AG04449 (cell line): ENCODE measurements around the gene GAB2.

Source experiments
- CTCF ChIA-PET: fragments of 350-600 bp; formaldehyde crosslinking; extraction: SDS; loops from one replicate; lab custom pipeline; 2021; ENCODE audit warnings: antibody characterized with exemption; lab: Yijun Ruan, JAX
- POLR2A ChIA-PET: fragments of 400-600, 350-600 bp; formaldehyde crosslinking; extraction: SDS; loops from one replicate; lab custom pipeline; 2020; ENCODE audit warnings: antibody characterized with exemption, inconsistent platforms; lab: Yijun Ruan, JAX
- DNase-seq: peaks from one replicate; pipeline ENCODE4 v3.0.0-alpha.2; 2010; ENCODE audit warnings: low read depth, low spot score
- H3K4me3 ChIP-seq: 2 replicates; pipeline ENCODE4 v1.5.1; 2011; ENCODE audit warnings: low read depth, mild to moderate bottlenecking, control low read depth, low read length
- TF ChIP-seq, protein P1 (sequence below): IDR thresholded peaks from one replicate; pipeline ENCODE4 v1.5.1; 2011; ENCODE audit warnings: mild to moderate bottlenecking, moderate library complexity, low read length, control low read depth, inconsistent platforms; ENCODE audit not compliant: insufficient read depth; ENCODE audit errors: missing control alignments

Gene GAB2

DNA sequence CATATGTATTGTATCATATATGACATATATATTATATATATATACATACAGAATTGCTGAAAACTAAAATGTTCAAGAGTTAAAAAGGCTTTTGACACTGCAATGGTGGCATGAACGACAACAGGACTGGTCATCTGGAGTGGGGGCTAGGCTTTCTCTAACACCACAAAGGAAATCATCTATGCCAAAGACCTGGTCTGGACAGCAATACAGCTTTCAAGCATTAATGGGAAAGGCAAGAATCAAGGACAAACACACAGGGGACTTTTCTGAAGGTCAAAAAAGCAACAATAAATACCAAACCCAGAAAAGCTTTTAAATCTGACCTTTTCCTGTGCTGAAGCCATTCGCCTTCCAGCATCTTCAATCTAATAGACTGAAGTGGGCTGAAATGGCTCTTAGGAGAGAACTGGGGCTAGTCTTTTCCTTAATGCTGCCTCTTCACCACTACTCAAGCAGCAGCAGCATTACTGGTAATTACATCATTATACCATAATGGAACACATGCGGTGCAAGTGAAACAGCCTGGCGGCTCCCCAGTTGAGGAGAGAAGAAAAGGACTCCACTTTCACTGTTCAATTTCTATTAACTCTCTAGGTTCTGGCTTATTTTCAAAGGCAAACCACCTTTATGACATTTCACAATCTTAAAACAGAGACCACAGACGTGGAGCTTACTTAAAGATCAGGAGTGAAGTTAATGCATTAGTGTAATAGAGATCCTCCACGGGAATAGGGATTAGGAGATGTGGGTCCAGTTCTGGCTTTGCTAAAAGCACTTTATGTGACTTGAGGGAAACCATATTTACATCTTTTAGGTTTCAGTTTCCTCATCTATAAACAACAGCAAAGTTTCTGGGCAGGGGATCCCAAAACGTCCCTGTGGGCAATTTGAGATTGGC is 63.0 kb downstream of the GAB2 start:
- POLR2A ChIA-PET, result no interaction called here

DNA sequence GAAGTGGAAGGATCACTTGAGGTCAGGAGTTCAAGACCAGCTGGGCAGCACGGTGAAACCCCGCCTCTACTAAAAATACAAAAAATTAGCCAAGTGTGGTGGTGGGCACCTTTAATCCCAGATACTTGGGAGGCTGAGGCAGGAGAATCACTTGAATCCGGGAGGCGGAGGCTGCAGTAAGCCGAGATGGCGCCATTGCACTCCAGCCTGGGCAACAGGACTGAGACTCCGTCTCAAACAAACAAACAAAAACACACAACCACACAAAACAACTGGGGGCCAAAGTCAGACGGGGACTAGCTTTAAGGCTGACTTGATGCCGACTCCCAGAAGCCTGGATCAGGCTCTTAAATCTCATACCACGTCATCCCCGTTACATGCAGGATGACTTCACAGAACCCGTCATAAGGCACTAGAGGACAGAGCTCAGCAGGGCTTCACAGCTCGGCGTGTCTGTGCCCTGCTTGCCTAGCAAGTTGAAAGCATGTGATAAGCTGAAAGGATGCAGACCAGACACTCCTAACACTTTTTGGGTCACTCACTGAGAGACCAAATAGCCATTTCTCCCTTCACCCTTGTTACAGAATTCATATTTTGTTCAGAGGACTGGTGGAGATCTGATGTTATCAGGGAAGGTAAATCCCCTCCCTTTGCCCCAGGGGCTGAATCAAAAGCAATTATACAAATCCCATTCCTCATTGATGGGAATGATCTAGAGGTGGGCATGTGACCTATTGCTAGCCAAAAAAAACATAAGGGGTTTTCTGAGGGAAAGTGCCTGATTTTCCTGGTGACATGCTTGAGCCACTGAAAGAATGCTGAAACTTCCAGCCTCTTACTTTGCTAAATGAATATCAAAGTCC is 65.4 kb downstream of the GAB2 start:
- ChIA-PET CTCF (interaction anchor here (0.7 to 1.6 kb wide), 2 partner anchors 15 to 212 kb away, joined by 3 to 6 read pairs; no protein-coding TSS in a partner anchor), POLR2A (no interaction called here)
- TF ChIP-seq, protein P1, sequence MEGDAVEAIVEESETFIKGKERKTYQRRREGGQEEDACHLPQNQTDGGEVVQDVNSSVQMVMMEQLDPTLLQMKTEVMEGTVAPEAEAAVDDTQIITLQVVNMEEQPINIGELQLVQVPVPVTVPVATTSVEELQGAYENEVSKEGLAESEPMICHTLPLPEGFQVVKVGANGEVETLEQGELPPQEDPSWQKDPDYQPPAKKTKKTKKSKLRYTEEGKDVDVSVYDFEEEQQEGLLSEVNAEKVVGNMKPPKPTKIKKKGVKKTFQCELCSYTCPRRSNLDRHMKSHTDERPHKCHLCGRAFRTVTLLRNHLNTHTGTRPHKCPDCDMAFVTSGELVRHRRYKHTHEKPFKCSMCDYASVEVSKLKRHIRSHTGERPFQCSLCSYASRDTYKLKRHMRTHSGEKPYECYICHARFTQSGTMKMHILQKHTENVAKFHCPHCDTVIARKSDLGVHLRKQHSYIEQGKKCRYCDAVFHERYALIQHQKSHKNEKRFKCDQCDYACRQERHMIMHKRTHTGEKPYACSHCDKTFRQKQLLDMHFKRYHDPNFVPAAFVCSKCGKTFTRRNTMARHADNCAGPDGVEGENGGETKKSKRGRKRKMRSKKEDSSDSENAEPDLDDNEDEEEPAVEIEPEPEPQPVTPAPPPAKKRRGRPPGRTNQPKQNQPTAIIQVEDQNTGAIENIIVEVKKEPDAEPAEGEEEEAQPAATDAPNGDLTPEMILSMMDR, result no peak
- no peak overlapping the region for H3K4me3 ChIP-seq
- DNase-seq, result no peak

More for the DNA sequence above, 63.0 kb downstream of the GAB2 start:
- no peak overlapping the region for H3K4me3 ChIP-seq
- TF ChIP-seq, protein P1, result no peak
- CTCF ChIA-PET, result interaction anchor here (1.9 kb wide), 1 partner anchor 61 kb away, joined by 6 read pairs; no protein-coding TSS in a partner anchor
- DNase-seq, result no peak

DNA sequence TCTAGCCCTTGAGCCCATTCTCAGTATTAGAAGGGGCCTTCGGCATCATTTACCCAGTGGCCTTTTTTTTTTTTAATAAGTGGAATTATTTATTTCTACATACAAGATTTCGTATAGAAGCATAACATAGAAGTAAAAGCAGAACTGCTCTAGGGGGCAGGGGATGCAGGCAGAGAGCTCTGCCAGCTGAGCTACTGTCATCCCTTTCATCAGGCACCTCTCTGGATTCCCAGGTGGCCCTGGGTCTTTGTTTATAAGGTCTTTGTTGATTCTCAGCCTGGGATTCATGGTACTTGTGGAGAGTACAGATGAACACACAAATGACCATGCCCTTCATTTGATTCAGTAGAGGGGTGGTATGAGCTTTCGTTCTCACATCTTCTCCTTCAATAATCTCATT is 66.4 kb downstream of the GAB2 start:
- no peak for DNase-seq
- CTCF ChIA-PET, result interaction anchor here (0.7 to 1.8 kb wide), 2 partner anchors 8 to 16 kb away, joined by 3 read pairs; no protein-coding TSS in a partner anchor
- POLR2A ChIA-PET, result no interaction called here
- no peak overlapping the region for H3K4me3 ChIP-seq
- TF ChIP-seq, protein P1, result no peak

DNA sequence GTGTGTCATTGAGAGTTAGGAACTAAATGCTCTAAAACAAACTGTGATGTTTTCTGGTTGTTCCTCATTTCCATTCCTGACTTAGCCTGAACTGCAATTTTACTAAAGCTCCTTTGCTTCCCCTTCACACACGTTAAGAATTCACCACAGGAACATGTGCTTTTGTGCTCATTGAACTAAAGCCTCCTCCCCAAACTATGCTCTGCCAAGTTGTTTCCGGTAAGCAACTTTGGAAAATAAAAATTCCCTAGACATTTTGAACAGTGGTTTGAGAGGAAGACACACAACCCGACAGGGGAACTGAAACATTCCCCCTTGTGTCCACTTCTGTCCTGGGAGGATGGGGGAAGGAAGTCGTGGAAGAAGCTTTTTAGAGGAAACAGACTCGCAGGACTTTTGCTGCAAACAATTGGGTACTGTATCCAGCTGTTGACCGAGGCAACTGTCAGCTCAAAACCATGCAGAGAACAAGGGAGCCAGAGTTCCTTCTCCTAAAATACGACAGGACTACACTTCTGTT is 66.9 kb downstream of the GAB2 start:
- ChIA-PET CTCF (interaction anchor here (1.8 kb wide), 1 partner anchor 9 kb away, joined by 3 read pairs; no protein-coding TSS in a partner anchor), POLR2A (interaction anchor here (0.7 kb wide), 1 partner anchor 137 kb away, joined by 3 read pairs; no protein-coding TSS in a partner anchor)
- TF ChIP-seq, protein P1, result no peak

DNA sequence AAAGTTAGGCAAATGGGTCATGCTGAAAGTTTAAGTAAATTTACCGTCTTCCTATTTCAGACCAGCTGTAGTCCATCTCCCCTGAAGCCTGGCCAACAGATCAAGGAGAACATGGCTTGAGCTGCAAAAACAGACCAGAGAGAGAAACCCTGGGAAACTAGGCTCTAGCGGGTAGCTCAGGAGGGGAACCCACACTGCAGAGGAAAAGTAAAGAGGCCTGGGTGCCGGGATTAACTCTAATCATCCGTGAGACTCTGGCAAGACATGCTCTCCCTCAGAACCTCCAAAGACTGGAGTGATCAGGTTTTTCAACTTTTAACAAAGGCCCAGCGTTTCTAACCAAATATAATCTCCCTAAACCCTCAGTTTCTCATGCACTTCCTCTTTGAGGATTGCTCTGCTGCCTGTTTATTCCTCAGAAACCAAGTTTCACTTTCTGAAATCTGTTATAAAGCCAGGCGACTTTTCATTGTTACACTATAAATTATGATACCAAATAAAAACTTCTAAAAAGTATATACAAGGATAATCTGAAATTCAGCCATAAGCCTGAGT is 67.5 kb downstream of the GAB2 start:
- POLR2A ChIA-PET, result interaction anchor here (0.7 kb wide), 1 partner anchor 137 kb away, joined by 3 read pairs; no protein-coding TSS in a partner anchor
- TF ChIP-seq, protein P1, result no peak
- CTCF ChIA-PET, result interaction anchor here (1.8 kb wide), 1 partner anchor 9 kb away, joined by 3 read pairs; no protein-coding TSS in a partner anchor
- DNase-seq, result no peak
- peak overlapping the region; percentile 28 for H3K4me3 ChIP-seq

More for the DNA sequence above, 66.9 kb downstream of the GAB2 start:
- DNase-seq, result no peak
- H3K4me3 ChIP-seq, result peak overlapping the region; percentile 28; the same call in 1 of the 2 replicates
